IPS DF 19.7 (cell line): ENCODE measurements around the gene PODN.

Experiments
- DNase-seq: peaks from one replicate; pipeline ENCODE4 v3.0.0-alpha.2; 2013; ENCODE audit warnings: low read depth, low spot score

Gene PODN

GRCh38 chr1:53074313-53075154, 12.5 kb downstream of the PODN start:
- no peak for DNase-seq

- DNase-seq, result no peak
Observed at GRCh38 chr1:53075206-53075605, 13.2 kb downstream of the PODN start.

- DNase-seq, result no peak
Observed at GRCh38 chr1:53075761-53076163, 13.7 kb downstream of the PODN start.

- DNase-seq, result no peak
Observed at GRCh38 chr1:53076165-53076564, 14.2 kb downstream of the PODN start.

- no peak for DNase-seq
Observed at GRCh38 chr1:53076721-53077598, 14.9 kb downstream of the PODN start.

GRCh38 chr1:53077599-53077965, 15.6 kb downstream of the PODN start:
- DNase-seq, result no peak

GRCh38 chr1:53078333-53079101, 16.5 kb downstream of the PODN start:
- no peak for DNase-seq

- no peak for DNase-seq
Observed at GRCh38 chr1:53079251-53079650, 17.2 kb downstream of the PODN start.

- no peak for DNase-seq
Observed at GRCh38 chr1:53080041-53080440, 18.0 kb downstream of the PODN start.

GRCh38 chr1:53080769-53081168, 18.8 kb downstream of the PODN start:
- no peak for DNase-seq

- DNase-seq, result no peak
Observed at GRCh38 chr1:53081384-53082066, 19.5 kb downstream of the PODN start.

- no peak for DNase-seq
Observed at GRCh38 chr1:53082826-53083455, 20.9 kb downstream of the PODN start.

- DNase-seq, result no peak
Observed at GRCh38 chr1:53083636-53084588, 21.9 kb downstream of the PODN start.

GRCh38 chr1:53084589-53084971, 22.6 kb downstream of the PODN start:
- DNase-seq, result no peak

GRCh38 chr1:53085405-53085804, 23.4 kb downstream of the PODN start:
- no peak for DNase-seq

GRCh38 chr1:53086491-53087070, 24.6 kb downstream of the PODN start:
- no peak for DNase-seq

- no peak for DNase-seq
Observed at GRCh38 chr1:53087332-53088285, 25.6 kb downstream of the PODN start.

GRCh38 chr1:53088616-53089300, 26.7 kb downstream of the PODN start:
- no peak for DNase-seq
